Colon (tissue), 2 donors: ENCODE data around the gene CNNM3.

ENCODE experiments used
- FAIRE-seq: peaks from 2 replicates; lab custom pipeline; 2012; peaks lifted over from hg19 to GRCh38; lab: Jason Lieb, UNC
- donor health status: control.
- donor health status: control.

The CNNM3 gene

GRCh38 chr2:96819128-96819875 is 3.2 kb downstream of the CNNM3 start:
- FAIRE-seq: no peak

- no peak for FAIRE-seq
Observed at GRCh38 chr2:96819876-96820511, 3.9 kb downstream of the CNNM3 start.

GRCh38 chr2:96821113-96821675 is 5.1 kb downstream of the CNNM3 start:
- FAIRE-seq: no peak

GRCh38 chr2:96822786-96823185 is 6.7 kb downstream of the CNNM3 start:
- no peak for FAIRE-seq

- no peak for FAIRE-seq
Observed at GRCh38 chr2:96823198-96823597, 7.1 kb downstream of the CNNM3 start.

- no peak for FAIRE-seq
Observed at GRCh38 chr2:96824079-96824870, 8.2 kb downstream of the CNNM3 start.

- no peak for FAIRE-seq
Observed at GRCh38 chr2:96825057-96825456, 9.0 kb downstream of the CNNM3 start.

GRCh38 chr2:96826546-96827278 is 10.6 kb downstream of the CNNM3 start:
- FAIRE-seq: no peak

- FAIRE-seq: no peak
Observed at GRCh38 chr2:96828436-96828835, 12.4 kb downstream of the CNNM3 start.

GRCh38 chr2:96828874-96829273 is 12.8 kb downstream of the CNNM3 start:
- FAIRE-seq: no peak

- no peak for FAIRE-seq
Observed at GRCh38 chr2:96830044-96830562, 14.0 kb downstream of the CNNM3 start.

GRCh38 chr2:96831679-96832078 is 15.6 kb downstream of the CNNM3 start:
- no peak for FAIRE-seq

- no peak for FAIRE-seq
Observed at GRCh38 chr2:96832408-96832753, 16.3 kb downstream of the CNNM3 start.

- no peak for FAIRE-seq
Observed at GRCh38 chr2:96832754-96833507, 16.9 kb downstream of the CNNM3 start.

GRCh38 chr2:96835830-96836229 is 19.8 kb downstream of the CNNM3 start:
- FAIRE-seq: no peak

- FAIRE-seq: no peak
Observed at GRCh38 chr2:96837575-96837974, 21.5 kb downstream of the CNNM3 start.

GRCh38 chr2:96838345-96839292 is 22.6 kb downstream of the CNNM3 start:
- no peak for FAIRE-seq

GRCh38 chr2:96839293-96839874 is 23.3 kb downstream of the CNNM3 start:
- FAIRE-seq: no peak
